ENCODE results near the gene DBX2.

GRCh38 chr12:44972746-44973421 lies 78.0 kb downstream of the DBX2 start:
- TF ChIP-seq GATA3 (IDR thresholded peaks at IDR 0.05; ENCODE audit: low read depth, low read length) (no peak), GATA2 (IDR thresholded peaks at IDR 0.05; ENCODE audit: low read depth, low read length) (no peak)

Measured in SH-SY5Y (cell line).